ENCODE data around the gene TEX30.

- TF ChIP-seq, protein P1, sequence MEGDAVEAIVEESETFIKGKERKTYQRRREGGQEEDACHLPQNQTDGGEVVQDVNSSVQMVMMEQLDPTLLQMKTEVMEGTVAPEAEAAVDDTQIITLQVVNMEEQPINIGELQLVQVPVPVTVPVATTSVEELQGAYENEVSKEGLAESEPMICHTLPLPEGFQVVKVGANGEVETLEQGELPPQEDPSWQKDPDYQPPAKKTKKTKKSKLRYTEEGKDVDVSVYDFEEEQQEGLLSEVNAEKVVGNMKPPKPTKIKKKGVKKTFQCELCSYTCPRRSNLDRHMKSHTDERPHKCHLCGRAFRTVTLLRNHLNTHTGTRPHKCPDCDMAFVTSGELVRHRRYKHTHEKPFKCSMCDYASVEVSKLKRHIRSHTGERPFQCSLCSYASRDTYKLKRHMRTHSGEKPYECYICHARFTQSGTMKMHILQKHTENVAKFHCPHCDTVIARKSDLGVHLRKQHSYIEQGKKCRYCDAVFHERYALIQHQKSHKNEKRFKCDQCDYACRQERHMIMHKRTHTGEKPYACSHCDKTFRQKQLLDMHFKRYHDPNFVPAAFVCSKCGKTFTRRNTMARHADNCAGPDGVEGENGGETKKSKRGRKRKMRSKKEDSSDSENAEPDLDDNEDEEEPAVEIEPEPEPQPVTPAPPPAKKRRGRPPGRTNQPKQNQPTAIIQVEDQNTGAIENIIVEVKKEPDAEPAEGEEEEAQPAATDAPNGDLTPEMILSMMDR (conservative IDR thresholded peaks at IDR 0.05; ENCODE audit: low read depth, low read length), result no peak
- no peak for TF ChIP-seq POLR2A (IDR thresholded peaks at IDR 0.05; ENCODE audit: low read depth, low read length)
- no peak for TF ChIP-seq RCOR1 (IDR thresholded peaks at IDR 0.05; ENCODE audit: insufficient replicate concordance, low read length)
Observed at GRCh38 chr13:102812611-102813287, 39.2 kb upstream of the TEX30 start.
